A673 (cell line): ENCODE results near the gene C1QTNF8. TPM values are rescaled to one million over a fixed set of nuclear protein-coding genes. Genes with fewer than 3 reads are reported as not detected.

Source experiments
- BruUV-seq: library from RNA; stranded (reverse); fragments of 400-500 nt; replicated peaks from 2 replicates; lab custom pipeline; 2021; lab: Mats Ljungman, UMichigan
- CTCF ChIA-PET: fragments of 300-600 bp; sonication (Branson Sonifier 250); formaldehyde crosslinking; loops from one replicate; lab custom pipeline; 2022; ENCODE audit warnings: antibody characterized with exemption; lab: Charles Lee
- POLR2A ChIA-PET: fragments of 300-600 bp; sonication (Branson Sonifier 250); formaldehyde crosslinking; loops from one replicate; lab custom pipeline; 2022; ENCODE audit warnings: antibody characterized with exemption; ENCODE audit not compliant: low non-redundant PET; lab: Charles Lee
- DNase-seq: peaks from one replicate; pipeline ENCODE4 v3.0.0-alpha.2; 2015; ENCODE audit warnings: low spot score
- H3K27ac ChIP-seq: fragments of 200-600 bp; sonication (generic); 2 replicates; pipeline ENCODE4 v1.5.1; 2016; ENCODE audit warnings: mixed run types, low read depth, mild to moderate bottlenecking, mixed read lengths, antibody characterized with exemption, low read length; ENCODE audit not compliant: poor library complexity, severe bottlenecking
- H3K27me3 ChIP-seq: fragments of 200-600 bp; sonication (generic); replicated peaks from 2 replicates; pipeline ENCODE4 v1.6.1; 2017; ENCODE audit warnings: mixed run types, low read depth, mild to moderate bottlenecking, mixed read lengths, antibody characterized with exemption, low read length; ENCODE audit not compliant: insufficient read depth, poor library complexity
- H3K36me3 ChIP-seq: fragments of 200-600 bp; sonication (generic); 2 replicates; pipeline ENCODE4 v1.6.1; 2016; ENCODE audit warnings: mixed run types, mild to moderate bottlenecking, mixed read lengths, antibody characterized with exemption, low read length; ENCODE audit not compliant: insufficient read depth, poor library complexity, severe bottlenecking
- H3K4me1 ChIP-seq: fragments of 200-600 bp; sonication (generic); 2 replicates; pipeline ENCODE4 v1.6.1; 2017; ENCODE audit warnings: mixed run types, mild to moderate bottlenecking, mixed read lengths, antibody characterized with exemption, low read length; ENCODE audit not compliant: insufficient read depth, poor library complexity, severe bottlenecking
- H3K4me3 ChIP-seq: fragments of 200-600 bp; sonication (generic); 2 replicates; pipeline ENCODE4 v1.5.1; 2016; ENCODE audit warnings: low read depth, mixed run types, mild to moderate bottlenecking, mixed read lengths, low read length; ENCODE audit not compliant: poor library complexity, severe bottlenecking
- H3K9me3 ChIP-seq: fragments of 200-600 bp; sonication (generic); 2 replicates; pipeline ENCODE4 v1.6.1; 2016; ENCODE audit warnings: mixed run types, low read depth, mild to moderate bottlenecking, mixed read lengths, antibody characterized with exemption, low read length; ENCODE audit not compliant: poor library complexity, severe bottlenecking
- CTCF ChIP-seq: fragments of 300-800, 200-600 bp; sonication (generic); conservative IDR thresholded peaks from 2 replicates; pipeline ENCODE4 v1.5.1; 2017; ENCODE audit warnings: low read depth, mild to moderate bottlenecking, antibody characterized with exemption, low read length, moderate library complexity, mixed read lengths
- EZH2 ChIP-seq: fragments of 200-600 bp; sonication (generic); IDR thresholded peaks from 2 replicates; pipeline ENCODE4 v1.6.1; 2017; ENCODE audit warnings: borderline replicate concordance, low read depth, mild to moderate bottlenecking, mixed read lengths, antibody characterized with exemption, low read length; ENCODE audit not compliant: poor library complexity, severe bottlenecking
- intact Hi-C: fragments of 100-400 bp; cut with micrococcal nuclease; formaldehyde crosslinking; loops from one replicate; pipeline ENCODE4 v1.10.0; 2022; ENCODE audit not compliant: unreplicated experiment
- total RNA-seq: library from RNA; stranded (reverse); gene quantifications from 2 replicates; pipeline ENCODE4 v1.2.3, GENCODE V29; 2021

C1QTNF8 gene
- total RNA-seq, 1 experiment from 2014 or later: not detected

- intact Hi-C loops: no loop called here
- peaks cover 9% of the 10 kb centered on the region for H3K4me1 ChIP-seq
- H3K27me3 ChIP-seq: no peaks in the 10 kb centered on the region
- H3K36me3 ChIP-seq: no peaks in the 10 kb centered on the region
- CTCF ChIA-PET: no interaction called here
- no TSS peak for BruUV-seq
- no peak overlapping the region for H3K27ac ChIP-seq
- POLR2A ChIA-PET: no interaction called here
- H3K4me3 ChIP-seq: no peak overlapping the region
- no peak for TF ChIP-seq CTCF
- no peak for TF ChIP-seq EZH2
- H3K9me3 ChIP-seq: no peaks in the 10 kb centered on the region
- DNase-seq: no peak
These were observed 57.1 kb downstream of the C1QTNF8 start for GRCh38 chr16:1038932-1039331.

Other genes with a start within 250 kb of the C1QTNF8 start
- gene LMF1, start 125.3 kb downstream of the C1QTNF8 start, total RNA-seq: 21.0 and 26.3 TPM in 2 replicates
- 1.4 and 2.0 TPM in 2 replicates for gene SOX8, start 114.5 kb downstream of the C1QTNF8 start, total RNA-seq
- not detected in 2 replicates for gene SSTR5, start 23.5 kb downstream of the C1QTNF8 start, total RNA-seq
- 19.7 and 25.0 TPM in 2 replicates for gene CACNA1H, start 56.9 kb upstream of the C1QTNF8 start, total RNA-seq
- not detected in 2 replicates for gene TPSG1, start 129.0 kb upstream of the C1QTNF8 start, total RNA-seq
- gene TPSB2, start 133.9 kb upstream of the C1QTNF8 start, total RNA-seq: 9.6 and 16.7 TPM in 2 replicates
- 19.5 and 22.9 TPM in 2 replicates for gene TPSAB1, start 144.5 kb upstream of the C1QTNF8 start, total RNA-seq
- 1.7 and 2.3 TPM in 2 replicates for gene TPSD1, start 159.8 kb upstream of the C1QTNF8 start, total RNA-seq
- 348 and 361 TPM in 2 replicates for gene UBE2I, start 213.4 kb upstream of the C1QTNF8 start, total RNA-seq
- gene BAIAP3, start 237.4 kb upstream of the C1QTNF8 start, total RNA-seq: 2.0 and 3.7 TPM in 2 replicates